Skin epidermis (tissue), 12 donors: Measurements from ENCODE around the gene CARD10.

Experiments used
- H3K27ac ChIP-seq, 21 experiments: fragments of 200-600 bp; sonication (generic) in 11 of 21; one replicate each; pipeline ENCODE4 v1.5.0; 2020; ENCODE audit warnings: mild to moderate bottlenecking in 3 of 21, inconsistent platforms in 2 of 21, moderate library complexity in 2 of 21
- H3K4me3 ChIP-seq, 7 experiments: fragments of 200-600 bp; sonication (generic) in 2 of 7; one replicate each; pipeline ENCODE4 v1.5.0; 2020; ENCODE audit warnings: inconsistent platforms in 2 of 7, mild to moderate bottlenecking in 2 of 7, moderate library complexity in 1 of 7

The CARD10 gene

GRCh38 chr22:37509059-37509860 lies 10.0 kb downstream of the CARD10 start:
- Histone ChIP-seq H3K4me3 (no peak overlapping the region), H3K27ac (peak overlapping the region in 7 of 21 experiments; percentile 1 to 48 (median 28))

GRCh38 chr22:37508431-37508992 lies 10.7 kb downstream of the CARD10 start:
- Histone ChIP-seq H3K4me3 (no peak overlapping the region), H3K27ac (peak overlapping the region in 7 of 21 experiments; percentile 1 to 48 (median 28))

GRCh38 chr22:37507731-37508130 lies 11.5 kb downstream of the CARD10 start:
- Histone ChIP-seq H3K27ac (peak overlapping the region in 1 of 21 experiments; percentile 36), H3K4me3 (no peak overlapping the region)

- no peak overlapping the region for H3K4me3 ChIP-seq
- peak overlapping the region in 1 of 21 experiments; percentile 28 for H3K27ac ChIP-seq
Observed at GRCh38 chr22:37505989-37506388, 13.2 kb downstream of the CARD10 start.

- Histone ChIP-seq H3K27ac (peak overlapping the region in 1 of 21 experiments; percentile 28), H3K4me3 (no peak overlapping the region)
Observed at GRCh38 chr22:37505565-37505964, 13.7 kb downstream of the CARD10 start.

GRCh38 chr22:37504964-37505363 lies 14.3 kb downstream of the CARD10 start:
- Histone ChIP-seq H3K4me3 (no peak overlapping the region), H3K27ac (peak overlapping the region in 4 of 21 experiments; percentile 3 to 37 (median 18))

GRCh38 chr22:37503850-37504249 lies 15.4 kb downstream of the CARD10 start:
- Histone ChIP-seq H3K27ac (peak overlapping the region in 2 of 21 experiments; percentile 7 to 37), H3K4me3 (no peak overlapping the region)

GRCh38 chr22:37503183-37503683 lies 16.0 kb downstream of the CARD10 start:
- H3K4me3 ChIP-seq: no peak overlapping the region
- peak overlapping the region in 8 of 21 experiments; percentile 9 to 41 (median 22) for H3K27ac ChIP-seq

- no peak overlapping the region for H3K4me3 ChIP-seq
- H3K27ac ChIP-seq: peak overlapping the region in 10 of 21 experiments; percentile 9 to 41 (median 18)
Observed at GRCh38 chr22:37502342-37503182, 16.7 kb downstream of the CARD10 start.

- Histone ChIP-seq H3K4me3 (no peak overlapping the region), H3K27ac (peak overlapping the region in 9 of 21 experiments; percentile 8 to 66 (median 29))
Observed at GRCh38 chr22:37501610-37502341, 17.4 kb downstream of the CARD10 start.

- no peak overlapping the region for H3K4me3 ChIP-seq
Observed at GRCh38 chr22:37500745-37501609, 18.2 kb downstream of the CARD10 start.

GRCh38 chr22:37499789-37500540 lies 19.2 kb downstream of the CARD10 start:
- H3K4me3 ChIP-seq: no peak overlapping the region
- H3K27ac ChIP-seq: peak overlapping the region in 2 of 21 experiments; percentile 6 to 41

More at GRCh38 chr22:37500745-37501609, 18.2 kb downstream of the CARD10 start:
- H3K27ac ChIP-seq: peak overlapping the region in 5 of 21 experiments; percentile 29 to 66 (median 37)

- no peak overlapping the region for H3K4me3 ChIP-seq
- H3K27ac ChIP-seq: no peak overlapping the region
Observed at GRCh38 chr22:37499027-37499707, 20.0 kb downstream of the CARD10 start.

GRCh38 chr22:37498289-37498909 lies 20.8 kb downstream of the CARD10 start:
- H3K4me3 ChIP-seq: no peak overlapping the region
- H3K27ac ChIP-seq: no peak overlapping the region

- Histone ChIP-seq H3K4me3 (no peak overlapping the region), H3K27ac (no peak overlapping the region)
Observed at GRCh38 chr22:37497062-37497599, 22.1 kb downstream of the CARD10 start.

- Histone ChIP-seq H3K27ac (no peak overlapping the region), H3K4me3 (no peak overlapping the region)
Observed at GRCh38 chr22:37496651-37497050, 22.6 kb downstream of the CARD10 start.
